ENCODE results near the gene EMC9.

EMC9 gene

GRCh38 chr14:24149302-24149969, 8.0 kb upstream of the EMC9 start:
- no peak for DNase-seq (ENCODE audit: low read depth)

GRCh38 chr14:24147761-24148428, 6.5 kb upstream of the EMC9 start:
- no peak for DNase-seq (ENCODE audit: low read depth)

DNA sequence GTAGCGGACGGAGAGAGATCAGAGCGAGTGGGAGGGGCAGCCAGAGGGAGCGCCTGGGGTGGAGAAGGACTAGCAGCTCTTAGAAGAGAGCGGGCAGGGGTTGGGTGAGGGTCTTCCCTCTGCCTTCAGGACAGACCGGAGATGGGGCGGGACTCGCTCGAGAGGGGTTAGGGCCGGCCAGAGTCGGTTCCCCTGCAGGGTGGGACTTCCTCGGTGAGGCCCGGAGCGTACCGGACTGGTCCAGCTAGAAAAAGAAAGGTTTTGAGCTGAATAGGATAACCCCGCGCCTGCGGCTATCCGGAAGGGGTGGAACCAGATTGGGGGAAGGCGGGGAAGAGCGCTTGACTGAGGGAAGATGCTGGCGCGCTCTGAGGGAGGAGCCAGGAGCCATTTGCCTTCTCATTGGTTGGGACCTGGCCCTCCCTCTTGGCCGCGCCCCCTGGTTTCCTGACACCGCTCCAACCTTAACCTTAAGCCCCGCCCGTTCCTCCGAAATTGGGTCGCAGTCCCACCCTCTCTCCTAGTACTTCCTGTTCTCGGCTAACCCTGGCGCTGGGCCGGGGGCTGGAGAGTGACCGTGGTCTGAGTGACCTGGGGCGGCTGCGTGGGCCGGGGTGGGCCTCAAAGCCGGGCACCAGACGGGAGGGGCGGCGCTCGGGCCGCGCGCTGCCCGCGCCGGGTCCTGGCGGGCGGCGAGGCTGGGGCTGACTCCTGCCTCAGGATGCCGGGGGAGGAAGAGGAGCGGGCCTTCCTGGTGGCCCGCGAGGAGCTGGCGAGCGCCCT, 5.8 kb upstream of the EMC9 start, which contains the start of gene RNF31:
Gene RNF31 (plus strand): TSS at position 521 of the 783 bp plus-strand sequence. CDS start 201 bp downstream, at position 722.
- DNase-seq (ENCODE audit: low read depth) = peak; percentile 96

- peak; percentile 75 for DNase-seq (ENCODE audit: low read depth)
Observed at GRCh38 chr14:24146453-24146977, 5.1 kb upstream of the EMC9 start, which contains the start of gene PSME2. Gene PSME2 (minus strand): TSS chr14:24146610. CDS start chr14:24146581, 29 bp downstream.

DNA sequence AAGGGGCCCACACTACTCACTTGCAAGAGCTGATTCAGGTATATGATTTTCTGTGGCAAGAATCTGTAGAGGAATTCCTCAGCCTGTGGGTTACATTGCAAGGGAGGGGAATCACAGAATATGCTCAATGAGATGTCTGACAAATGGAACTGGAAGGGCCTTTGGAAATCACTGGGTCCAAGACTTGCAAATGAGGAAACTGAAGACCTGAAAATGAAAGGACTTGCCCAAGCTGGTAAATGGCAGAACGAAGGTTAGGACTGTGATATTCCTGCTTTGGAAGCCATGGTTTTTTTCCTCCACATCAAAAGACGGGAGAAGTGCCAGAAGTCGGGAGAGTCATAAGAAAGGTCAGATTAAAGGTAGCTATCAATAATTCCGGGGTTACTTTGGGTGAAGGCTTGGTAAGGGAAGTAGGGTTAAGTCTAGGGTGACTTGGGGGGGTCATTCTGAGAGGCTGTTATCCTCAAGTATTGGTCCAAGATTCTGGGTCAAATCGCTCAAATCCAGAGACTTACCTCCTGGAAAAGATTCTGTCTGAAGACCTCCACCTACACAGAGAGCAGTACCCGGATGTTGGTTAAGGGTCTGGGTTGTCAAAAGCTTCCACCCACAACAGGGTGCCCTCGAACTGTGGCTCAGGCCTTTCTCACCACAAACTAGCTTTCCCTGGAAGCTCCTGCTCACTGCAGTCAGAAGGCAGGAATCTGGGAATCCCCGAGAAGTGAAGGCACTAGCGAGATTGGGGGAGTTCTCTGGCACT, 4.5 kb upstream of the EMC9 start:
- no peak for DNase-seq (ENCODE audit: low read depth)

- no peak for DNase-seq (ENCODE audit: low read depth)
Observed at GRCh38 chr14:24145219-24145618, 3.8 kb upstream of the EMC9 start.

GRCh38 chr14:24144451-24144850, 3.1 kb upstream of the EMC9 start:
- DNase-seq (ENCODE audit: low read depth) = no peak

GRCh38 chr14:24143511-24143910, 2.1 kb upstream of the EMC9 start:
- no peak for DNase-seq (ENCODE audit: low read depth)

GRCh38 chr14:24139272-24139934, 2.0 kb downstream of the EMC9 start:
- DNase-seq (ENCODE audit: low read depth) = no peak

DNA sequence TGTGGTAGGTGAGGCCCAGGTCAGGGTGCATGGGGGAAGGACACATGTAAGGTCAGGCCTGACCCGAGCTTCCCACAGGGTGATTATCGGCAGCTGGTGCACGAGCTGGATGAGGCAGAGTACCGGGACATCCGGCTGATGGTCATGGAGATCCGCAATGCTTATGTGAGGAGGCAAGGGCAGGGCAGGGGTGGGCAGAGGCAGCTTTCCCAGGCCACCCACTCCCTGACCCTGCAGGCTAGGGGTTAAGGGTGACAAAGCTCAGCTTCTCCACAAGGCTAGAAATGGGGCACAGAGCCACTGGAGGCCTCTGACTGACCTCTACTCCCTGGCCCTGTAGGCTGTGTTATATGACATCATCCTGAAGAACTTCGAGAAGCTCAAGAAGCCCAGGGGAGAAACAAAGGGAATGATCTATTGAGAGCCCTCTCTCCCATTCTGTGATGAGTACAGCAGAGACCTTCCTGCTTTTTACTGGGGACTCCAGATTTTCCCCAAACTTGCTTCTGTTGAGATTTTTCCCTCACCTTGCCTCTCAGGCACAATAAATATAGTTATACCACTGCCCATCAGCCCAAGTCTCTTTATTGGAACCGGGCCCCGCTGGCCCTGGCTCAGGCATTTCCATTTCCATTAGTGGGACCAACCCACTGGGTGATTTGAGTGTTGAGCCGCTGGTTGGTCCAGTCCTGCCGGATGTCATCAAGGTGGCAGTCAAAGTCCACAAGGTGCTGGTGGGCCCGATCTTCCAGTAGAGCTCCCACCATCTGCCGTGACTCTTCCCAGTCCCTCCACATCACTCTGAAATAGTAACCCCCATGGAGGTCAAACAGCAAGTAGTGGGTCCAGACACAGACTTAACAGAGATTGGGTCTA, 2.8 kb downstream of the EMC9 start:
- no peak for DNase-seq (ENCODE audit: low read depth)

DNA sequence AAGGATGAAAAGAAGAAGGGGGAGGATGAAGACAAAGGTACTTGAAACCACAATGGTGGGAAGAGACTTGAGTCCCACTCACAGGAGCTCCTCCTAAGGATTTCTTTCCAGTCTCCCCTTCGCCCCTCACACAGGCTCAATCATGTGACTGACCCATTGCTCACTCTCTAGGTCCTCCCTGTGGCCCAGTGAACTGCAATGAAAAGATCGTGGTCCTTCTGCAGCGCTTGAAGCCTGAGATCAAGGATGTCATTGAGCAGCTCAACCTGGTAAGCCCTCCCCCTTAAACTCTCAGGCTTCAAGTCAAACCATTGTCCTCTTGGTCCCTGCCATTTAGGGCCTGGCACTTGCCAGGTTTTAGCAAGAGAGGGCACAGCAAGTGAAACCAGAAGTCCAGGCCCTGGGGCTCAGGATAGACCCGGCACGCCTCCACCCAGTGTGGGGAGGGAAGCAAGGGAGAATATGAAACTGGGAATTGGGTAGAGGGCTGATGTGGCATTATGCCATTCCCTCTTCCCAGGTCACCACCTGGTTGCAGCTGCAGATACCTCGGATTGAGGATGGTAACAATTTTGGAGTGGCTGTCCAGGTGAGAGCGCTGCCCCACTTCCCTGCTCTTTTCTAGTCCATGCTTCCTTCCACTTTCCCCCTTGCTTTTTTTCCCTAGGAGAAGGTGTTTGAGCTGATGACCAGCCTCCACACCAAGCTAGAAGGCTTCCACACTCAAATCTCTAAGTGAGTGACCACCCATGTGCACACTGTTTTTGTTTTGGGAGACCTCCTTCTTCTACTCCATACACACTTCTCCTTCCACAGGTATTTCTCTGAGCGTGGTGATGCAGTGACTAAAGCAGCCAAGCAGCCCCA, 3.6 kb downstream of the EMC9 start:
- no peak for DNase-seq (ENCODE audit: low read depth)

GRCh38 chr14:24136684-24137528, 4.5 kb downstream of the EMC9 start:
- DNase-seq (ENCODE audit: low read depth) = no peak

DNA sequence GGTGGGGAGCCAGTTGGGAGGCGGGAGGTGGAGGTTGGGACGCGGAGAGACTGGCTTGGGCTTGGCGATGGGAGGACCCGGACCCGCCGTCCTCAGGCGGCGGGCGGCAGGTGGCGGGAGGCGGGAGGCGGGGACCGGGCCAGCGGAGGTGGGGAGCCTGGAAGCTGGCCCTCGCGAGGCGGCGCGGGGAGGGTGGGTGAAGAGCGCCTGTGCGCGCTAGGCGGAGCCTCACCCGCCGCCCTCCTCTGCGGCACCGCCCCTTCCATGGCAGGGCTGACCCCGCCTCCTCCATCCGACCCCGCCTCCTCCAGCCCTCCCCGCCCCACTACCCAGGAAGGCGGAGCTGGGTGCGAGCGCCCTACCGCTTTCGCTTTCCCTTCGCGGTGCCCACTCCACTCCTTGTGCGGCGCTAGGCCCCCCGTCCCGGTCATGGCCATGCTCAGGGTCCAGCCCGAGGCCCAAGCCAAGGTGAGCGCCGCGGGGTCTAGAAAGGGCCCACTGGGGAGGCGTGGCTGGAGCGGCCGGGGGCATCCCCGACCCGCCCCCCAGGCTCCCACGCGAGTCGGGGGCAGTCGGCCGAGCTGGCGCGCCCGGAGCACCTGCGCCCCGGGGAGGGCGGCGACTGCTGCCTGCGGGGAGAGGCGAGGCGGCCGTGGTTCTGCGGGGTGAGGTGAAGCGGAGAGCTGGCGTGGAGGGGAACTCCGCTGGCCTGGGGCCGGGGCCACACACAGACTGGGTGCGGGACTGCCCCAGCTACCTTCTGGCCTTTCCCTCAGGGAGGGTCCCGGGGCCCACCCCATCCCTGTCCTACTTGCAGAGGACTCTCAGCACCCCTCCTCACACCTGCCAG, 5.3 kb downstream of the EMC9 start, which contains the start of gene PSME1:
Gene PSME1 (plus strand): TSS at position 361 of the 850 bp plus-strand sequence. CDS start 69 bp downstream, at position 430.
- DNase-seq (ENCODE audit: low read depth) = peak; percentile 90

- DNase-seq (ENCODE audit: low read depth) = no peak
Observed at GRCh38 chr14:24135584-24135833, 5.9 kb downstream of the EMC9 start.

DNA sequence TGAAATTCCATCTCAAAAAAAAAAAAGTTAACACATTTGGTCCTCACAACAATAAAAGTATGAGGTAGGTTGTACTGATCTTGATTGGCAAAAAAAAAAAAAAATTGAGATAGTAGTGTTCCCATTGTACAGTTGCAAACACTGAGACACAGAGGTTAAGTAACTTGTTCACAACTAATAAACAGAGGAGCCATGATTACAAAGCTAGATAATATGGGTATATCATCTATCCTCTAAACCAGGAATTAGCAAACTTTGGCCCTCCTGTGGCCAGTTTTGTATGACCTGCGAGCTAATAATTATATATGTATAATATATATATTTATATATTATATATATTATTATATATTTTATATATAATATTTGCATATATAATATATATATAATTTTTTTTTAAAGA, 7.7 kb downstream of the EMC9 start:
- DNase-seq (ENCODE audit: low read depth) = no peak

DNA sequence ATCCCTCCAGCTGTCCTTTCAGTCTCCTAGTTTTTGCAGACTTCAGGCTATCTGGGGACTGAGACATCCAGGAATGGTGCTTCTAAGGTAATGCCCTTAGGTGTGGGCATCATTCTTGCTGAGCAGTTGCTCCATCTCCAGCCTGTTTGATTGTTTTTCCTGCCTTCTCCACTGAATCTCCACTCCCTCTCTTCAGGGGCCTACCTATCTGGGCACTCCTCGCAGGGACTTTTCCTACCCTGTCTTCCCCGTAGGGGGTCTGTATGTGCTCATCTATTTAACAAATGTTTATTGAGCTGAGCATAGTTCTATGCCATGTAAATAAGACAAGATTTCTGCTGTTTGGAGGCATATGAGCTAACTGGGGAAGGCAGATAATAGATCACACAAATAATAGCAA, 8.4 kb downstream of the EMC9 start:
- DNase-seq (ENCODE audit: low read depth) = no peak

DNA sequence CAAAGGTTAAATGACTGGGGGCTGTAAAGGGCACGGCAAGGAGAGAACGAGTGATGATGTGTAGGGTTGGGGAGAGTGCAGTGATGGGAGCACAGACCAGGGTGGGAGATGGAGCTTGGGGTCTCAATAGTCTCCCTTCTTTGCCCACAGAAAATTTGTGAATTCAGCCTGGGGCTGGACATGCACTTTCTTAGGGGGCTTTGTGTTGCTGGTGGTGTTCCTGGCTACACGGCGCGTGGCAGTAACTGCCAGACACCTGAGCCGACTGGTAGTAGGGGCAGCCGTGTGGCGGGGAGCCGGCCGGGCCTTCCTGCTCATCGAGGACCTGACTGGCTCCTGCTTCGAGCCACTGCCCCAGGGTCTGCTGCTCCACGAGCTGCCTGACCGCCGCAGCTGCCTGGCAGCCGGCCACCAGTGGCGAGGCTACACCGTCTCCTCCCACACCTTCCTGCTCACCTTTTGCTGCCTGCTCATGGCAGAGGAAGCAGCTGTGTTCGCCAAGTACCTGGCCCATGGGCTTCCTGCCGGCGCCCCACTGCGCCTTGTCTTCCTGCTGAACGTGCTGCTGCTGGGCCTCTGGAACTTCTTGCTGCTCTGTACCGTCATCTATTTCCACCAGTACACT, 9.2 kb downstream of the EMC9 start:
- no peak for DNase-seq (ENCODE audit: low read depth)
